ENCODE measurements around the gene ORC3. TPM values are rescaled to one million over a fixed set of nuclear protein-coding genes. Genes with fewer than 3 reads are reported as not detected.

ORC3 gene
- total and polyA plus RNA-seq, 2 donors (not counting 3 experiments of a cell fraction or from before 2014, with no cell fraction given) = 9.2 to 17.9 TPM

- no peak overlapping the region for H3K4me3 ChIP-seq (replicated peaks in 1 of 3; ENCODE audit: insufficient read depth in 1 of 3, low read depth in 1 of 3, low read length in 3 of 3)
- H3K9me3 ChIP-seq (replicated peaks; ENCODE audit: control insufficient read depth, insufficient read depth, low read length) = no peaks in the 10 kb centered on the region
- H3K9me1 ChIP-seq (replicated peaks; ENCODE audit: control insufficient read depth, extremely low read depth, insufficient read depth, low read length) = no peaks in the 10 kb centered on the region
- H3K79me2 ChIP-seq (ENCODE audit: control insufficient read depth, insufficient read depth, low read length) = no peaks in the 10 kb centered on the region
- no TSS peak for BruUV-seq (replicated peaks)
- H3K4me2 ChIP-seq (ENCODE audit: insufficient read depth, low read length) = no peak overlapping the region
- no peak for DNase-seq (ENCODE audit: low read depth, low spot score)
- H3K27me3 ChIP-seq (ENCODE audit: control insufficient read depth in 2 of 2, insufficient read depth in 2 of 2, low read length in 2 of 2) = no peaks in the 10 kb centered on the region
- H4K20me1 ChIP-seq (replicated peaks; ENCODE audit: control insufficient read depth, extremely low read depth, insufficient read depth, low read length) = no peaks in the 10 kb centered on the region
- no peaks in the 10 kb centered on the region for H3K36me3 ChIP-seq (ENCODE audit: control insufficient read depth in 2 of 2, extremely low read depth in 1 of 2, insufficient read depth in 2 of 2, low read length in 2 of 2)
- H3K27ac ChIP-seq (ENCODE audit: insufficient read depth, low read depth, low read length) = no peak overlapping the region
- no peak for FAIRE-seq
- dilution Hi-C loops (cut with MboI; ENCODE audit: extremely low pct_ligation_motif_present, low sequenced_read_pairs) (no loop called here), intact Hi-C loops (cut with micrococcal nuclease) (no loop called here)
- ChIA-PET CTCF (interaction anchor here (2.7 kb wide), 1 partner anchor 8 kb away, joined by 8 read pairs; no protein-coding TSS in a partner anchor), POLR2A (no interaction called here)
- H2AFZ ChIP-seq (ENCODE audit: low read depth, low read length) = no peak overlapping the region
- H3K4me1 ChIP-seq (ENCODE audit: control insufficient read depth, extremely low read depth, insufficient read depth, low read length) = no peaks in the 10 kb centered on the region
- TF ChIP-seq MAX (IDR thresholded peaks at IDR 0.05; ENCODE audit: insufficient read depth, insufficient read length) (no peak), MYC (IDR thresholded peaks at IDR 0.05; ENCODE audit: low read depth, low read length) (no peak), POLR2AphosphoS5 (IDR thresholded peaks at IDR 0.05; ENCODE audit: insufficient read depth, low read depth, low read length) (no peak), CTCF (IDR thresholded peaks at IDR 0.05; ENCODE audit: extremely low read depth in 1 of 2, insufficient read depth in 1 of 2, low read depth in 1 of 2, low read length in 2 of 2) (no peak), GATA2 (IDR thresholded peaks at IDR 0.05; ENCODE audit: insufficient read depth, insufficient read length, low read depth, low read length) (no peak), JUN (IDR thresholded peaks at IDR 0.05; ENCODE audit: borderline replicate concordance, insufficient read depth, insufficient read length, low read depth) (no peak), POLR2A (IDR thresholded peaks at IDR 0.05; ENCODE audit: low read depth, low read length) (no peak), FOS (IDR thresholded peaks at IDR 0.05; ENCODE audit: borderline replicate concordance, insufficient read depth, low read length) (no peak), EZH2 (IDR thresholded peaks at IDR 0.05; ENCODE audit: borderline replicate concordance, low read depth, low read length, severe bottlenecking) (no peak)
- no peak overlapping the region for H3K9ac ChIP-seq (replicated peaks; ENCODE audit: extremely low read depth, insufficient read depth, low read length)
These were observed 38.9 kb downstream of the ORC3 start for GRCh38 chr6:87628881-87629280.
